GM19240 (cell line): ENCODE measurements around the gene KAZN.
"Not testable (repeated sequence)": the region's sequence is repeated elsewhere in the genome, so short reads cannot be mapped to it uniquely, and the experiment has no call there.

ENCODE experiments used
- DNase-seq: peaks from one replicate; pipeline ENCODE4 v3.0.0; 2011; ENCODE audit warnings: low spot score; ENCODE audit not compliant: insufficient read length

The KAZN gene

DNA sequence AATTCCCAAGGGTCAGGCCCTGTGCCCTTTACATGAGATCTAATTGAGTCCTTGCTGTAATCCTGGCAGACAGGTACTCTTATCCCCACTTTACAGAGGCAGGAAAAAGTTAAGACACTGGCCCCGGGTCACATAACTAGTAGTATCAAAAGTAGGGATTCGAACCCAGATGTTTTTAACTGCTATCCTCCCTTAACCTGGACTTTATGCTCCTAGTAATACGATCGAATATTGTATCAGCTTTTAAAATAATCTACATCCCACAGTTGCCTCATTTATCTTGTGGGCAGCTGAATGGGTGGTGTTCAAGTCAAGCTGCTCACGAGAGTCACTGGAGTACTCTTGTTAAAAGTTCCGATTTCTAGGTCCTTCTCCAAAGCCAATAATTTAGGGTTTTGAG lies 529.6 kb downstream of the KAZN start:
- no peak for DNase-seq

- DNase-seq = peak; percentile 92
Observed at GRCh38 chr1:15128520-15129313, 530.2 kb downstream of the KAZN start.

GRCh38 chr1:15129944-15130343 lies 531.5 kb downstream of the KAZN start:
- DNase-seq = no peak

DNA sequence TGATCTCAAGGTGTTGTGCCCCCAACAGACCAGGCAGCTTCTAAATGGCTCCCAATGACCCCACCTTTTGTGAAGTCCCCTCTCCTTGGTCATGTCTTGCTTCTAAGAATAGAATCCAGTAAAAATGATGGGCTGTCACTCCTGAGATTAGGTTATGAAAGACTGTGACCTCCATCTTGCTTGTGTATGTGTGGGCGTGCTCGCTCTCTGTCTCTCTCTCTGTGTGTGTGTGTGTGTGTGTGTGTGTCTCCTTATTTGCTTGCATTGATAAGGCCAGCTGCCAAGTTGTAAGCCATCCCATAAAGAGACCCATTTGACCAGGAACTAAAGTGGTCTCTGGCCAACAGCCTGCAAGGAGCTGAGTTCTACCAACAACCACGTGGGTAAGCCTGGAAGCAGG lies 532.1 kb downstream of the KAZN start:
- DNase-seq = no peak

- DNase-seq = no peak
Observed at GRCh38 chr1:15132965-15133364, 534.5 kb downstream of the KAZN start.

GRCh38 chr1:15134285-15134684 lies 535.8 kb downstream of the KAZN start:
- no peak for DNase-seq

- DNase-seq = not testable (repeated sequence)
Observed at GRCh38 chr1:15135604-15136003, 537.1 kb downstream of the KAZN start.

DNA sequence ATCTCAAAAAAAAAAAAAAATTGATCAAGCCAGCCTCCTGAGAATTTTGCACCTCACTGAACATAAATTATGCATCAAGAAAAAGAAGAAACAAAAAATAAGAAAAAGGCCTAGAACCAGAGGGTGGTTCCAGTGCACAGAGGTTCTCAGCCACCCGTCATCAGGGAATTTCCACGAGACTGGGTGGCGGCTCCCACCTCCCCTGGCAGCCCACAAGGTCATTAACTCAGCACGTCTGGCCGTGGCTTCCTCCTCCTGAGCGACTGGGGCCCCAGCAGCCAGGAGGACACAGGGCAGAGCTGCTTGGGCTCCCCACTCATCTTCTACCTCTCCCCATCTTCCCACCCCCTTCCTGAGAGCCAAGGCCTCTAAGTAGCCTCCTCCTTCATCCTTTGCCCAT lies 539.3 kb downstream of the KAZN start:
- no peak for DNase-seq

DNA sequence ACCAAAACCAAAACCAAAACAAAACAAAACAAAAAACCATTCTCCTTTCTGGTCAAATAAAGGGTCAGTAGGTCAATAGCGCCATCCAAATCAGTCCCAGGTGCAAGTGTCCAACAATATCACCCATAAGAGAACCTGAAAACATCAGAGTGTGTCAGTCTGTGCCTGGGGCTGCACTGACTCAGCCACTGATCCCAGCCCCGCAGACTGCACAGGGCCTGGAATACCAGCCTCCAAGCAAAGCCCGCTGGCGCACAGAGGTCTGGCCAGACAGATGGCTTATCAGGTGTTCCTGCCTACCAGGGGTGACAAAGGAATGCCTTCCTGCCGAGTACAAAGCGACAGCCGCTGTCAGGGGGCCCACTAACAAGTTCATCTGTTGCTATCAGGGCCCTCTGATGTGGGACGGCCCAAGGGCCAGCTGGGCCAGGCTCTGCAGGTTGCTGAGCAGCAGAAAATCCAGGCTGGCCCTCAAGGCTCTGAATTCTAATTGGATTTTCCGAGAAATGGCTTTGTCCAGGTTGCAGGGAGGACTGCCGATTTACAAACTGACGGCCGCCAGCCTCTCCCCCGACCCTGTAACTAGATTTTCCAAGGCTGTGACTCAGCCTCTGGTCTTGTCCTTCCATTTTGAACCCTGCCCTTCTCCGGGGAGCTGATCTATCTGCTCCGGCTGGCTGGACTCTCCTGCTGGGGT lies 541.3 kb downstream of the KAZN start:
- DNase-seq = no peak

- DNase-seq = no peak
Observed at GRCh38 chr1:15141935-15142539, 543.6 kb downstream of the KAZN start.

DNA sequence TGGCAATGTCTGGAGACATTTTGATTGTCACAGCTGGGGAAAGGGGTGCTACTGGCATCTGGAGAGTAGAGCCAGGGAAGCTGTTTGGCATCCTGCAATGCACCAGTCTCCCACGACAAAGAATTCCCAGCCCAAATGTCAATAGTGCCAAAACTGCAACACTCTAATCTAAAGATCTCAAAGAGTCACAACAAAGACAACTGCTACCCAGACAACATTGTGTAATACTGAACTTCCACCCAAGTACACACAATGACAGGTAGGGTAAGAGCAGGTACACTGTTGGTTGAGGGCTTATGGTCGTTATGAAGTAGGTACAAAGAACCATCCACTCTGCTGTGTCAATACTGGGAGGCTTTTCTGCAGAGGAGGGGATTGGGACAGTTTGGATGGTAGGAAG lies 546.8 kb downstream of the KAZN start:
- DNase-seq = no peak

- no peak for DNase-seq
Observed at GRCh38 chr1:15146142-15146680, 547.7 kb downstream of the KAZN start.

- DNase-seq = no peak
Observed at GRCh38 chr1:15146971-15147376, 548.5 kb downstream of the KAZN start.

DNA sequence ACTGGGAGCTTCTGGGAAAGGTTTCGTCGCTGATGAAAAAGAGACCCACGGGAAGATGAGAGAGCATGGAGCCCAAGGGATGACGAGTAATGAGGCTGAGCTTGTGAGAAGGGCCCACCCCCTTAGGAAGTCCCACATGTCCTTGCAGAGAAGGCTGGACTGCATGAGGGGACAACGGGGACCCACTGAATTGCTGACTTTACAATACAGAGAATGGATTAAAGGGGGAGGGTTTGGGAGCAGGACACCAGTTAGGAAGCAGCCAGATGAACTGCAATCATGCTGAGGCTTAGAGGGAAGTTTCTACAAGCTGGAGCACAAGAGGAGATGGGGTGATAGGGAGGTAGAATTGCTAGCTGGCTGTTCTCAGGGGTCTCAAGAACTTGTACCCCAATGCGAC lies 549.5 kb downstream of the KAZN start:
- no peak for DNase-seq

GRCh38 chr1:15148475-15148874 lies 550.0 kb downstream of the KAZN start:
- no peak for DNase-seq

GRCh38 chr1:15148941-15149340 lies 550.5 kb downstream of the KAZN start:
- no peak for DNase-seq

DNA sequence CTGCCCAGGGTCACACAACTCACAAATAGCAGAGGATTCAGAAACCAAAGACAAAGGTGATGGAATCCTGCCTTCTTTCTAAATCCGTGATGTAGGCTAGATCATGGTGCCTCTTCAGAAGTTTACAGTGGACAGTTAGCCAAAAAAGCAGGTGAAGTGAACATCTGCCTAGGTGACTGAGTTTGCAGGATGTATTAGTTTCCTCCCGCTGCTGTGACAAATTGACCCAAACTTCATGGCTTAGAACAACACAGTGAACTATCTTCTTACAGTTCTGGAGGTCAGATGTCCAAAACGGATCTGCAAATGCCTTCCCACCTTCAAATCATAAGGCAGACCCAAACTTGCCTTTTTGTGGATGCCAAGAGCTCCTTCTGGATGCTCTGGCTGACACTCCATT lies 551.9 kb downstream of the KAZN start:
- no peak for DNase-seq

DNA sequence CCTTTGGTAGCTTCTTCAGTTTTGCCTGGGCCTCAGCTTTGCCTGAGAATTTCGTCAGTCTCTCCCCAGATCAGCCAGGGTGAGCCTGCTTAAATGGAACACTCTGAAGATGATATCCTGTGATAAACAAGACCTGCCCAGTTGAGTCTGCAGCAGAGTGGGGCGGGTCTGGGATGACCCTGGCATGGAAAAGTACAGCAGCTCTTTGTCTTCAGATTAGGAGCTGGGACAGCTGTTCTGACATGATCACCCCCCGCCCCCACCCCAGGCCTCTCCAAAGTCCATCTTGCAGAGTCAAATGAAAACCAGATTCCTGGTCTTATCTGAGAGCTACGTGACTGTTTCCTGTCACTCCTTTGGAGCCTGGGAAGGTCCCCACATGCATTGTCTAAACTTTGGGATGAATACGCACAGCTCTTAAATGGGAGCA lies 552.9 kb downstream of the KAZN start:
- DNase-seq = no peak

- DNase-seq = no peak
Observed at GRCh38 chr1:15151871-15152270, 553.4 kb downstream of the KAZN start.

DNA sequence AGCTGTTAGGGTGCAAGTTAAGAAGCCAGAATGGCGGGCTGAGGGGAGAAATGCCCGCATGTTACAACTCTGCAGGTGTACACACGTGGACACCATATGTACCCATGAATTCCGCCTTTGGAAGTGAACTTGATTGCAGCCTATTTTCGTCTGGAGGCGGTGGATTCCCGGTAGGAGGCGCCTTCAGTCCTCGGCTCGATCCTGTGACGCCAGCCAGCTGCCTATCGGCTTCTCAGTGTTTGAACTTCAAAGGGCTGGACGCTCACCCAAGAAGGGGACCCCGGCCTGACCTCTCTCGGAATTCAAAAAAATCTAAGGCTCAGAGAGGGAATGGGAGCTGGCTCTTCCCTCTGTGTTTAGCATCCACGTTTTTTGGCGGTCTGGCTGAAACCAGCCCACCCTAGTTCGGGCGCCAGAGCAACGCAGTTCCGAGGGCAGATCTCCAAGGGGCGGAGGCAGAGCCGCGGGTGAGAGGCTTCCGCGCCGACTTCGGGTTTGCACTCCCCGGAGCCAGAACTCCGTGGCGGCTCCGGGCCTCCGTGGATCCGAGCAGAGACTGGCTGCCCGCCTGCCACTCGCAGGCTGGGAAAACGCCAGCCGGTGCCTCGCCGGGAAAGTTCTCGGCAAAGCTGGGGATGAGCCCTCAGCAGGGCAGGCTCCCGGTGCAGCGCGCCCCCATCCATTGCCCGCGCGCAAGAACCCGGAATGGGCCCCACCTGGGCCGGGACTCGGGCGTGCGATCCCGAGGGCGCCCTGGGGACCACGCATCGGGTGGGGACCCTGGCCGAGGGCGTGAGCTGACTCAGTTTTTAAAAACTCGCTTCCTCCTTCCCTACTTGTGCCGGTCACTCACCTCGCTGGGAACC lies 554.1 kb downstream of the KAZN start:
- DNase-seq = no peak

- DNase-seq = no peak
Observed at GRCh38 chr1:15153184-15153841, 554.8 kb downstream of the KAZN start, which contains the start of gene TMEM51. TMEM51 (plus strand) TSS chr1:15153747; CDS start chr1:15215088, 61,341 bp downstream.
